Measurements from ENCODE around the gene FSHR.

- TF ChIP-seq RAD21 (IDR thresholded peaks at IDR 0.05) = no peak
- no peak for TF ChIP-seq REST (IDR thresholded peaks at IDR 0.05)
- TF ChIP-seq CTCF (IDR thresholded peaks at IDR 0.05; ENCODE audit: low read depth, low read length, missing input control) = no peak
- no peak for TF ChIP-seq ZBTB33 (IDR thresholded peaks at IDR 0.05)
- TF ChIP-seq HNF4A (conservative IDR thresholded peaks at IDR 0.05) = no peak
- TF ChIP-seq ATF3 (IDR thresholded peaks at IDR 0.05) = no peak
- no peak for TF ChIP-seq YY1 (IDR thresholded peaks at IDR 0.05)
- no peak for TF ChIP-seq MAX (IDR thresholded peaks at IDR 0.05)
- no peak for TF ChIP-seq GABPA (IDR thresholded peaks at IDR 0.05 in 1 of 2, conservative IDR thresholded peaks at IDR 0.05 in 1 of 2)
- no peak for TF ChIP-seq NR2F2 (IDR thresholded peaks at IDR 0.05)
- TF ChIP-seq FOXA2 (IDR thresholded peaks at IDR 0.05) = no peak
Measured at GRCh38 chr2:49053156-49053555, 101.2 kb downstream of the FSHR start.
